HCT116 (cell line): ENCODE results near the gene TRPT1.

Experiments used
- CTCF ChIP-seq, 3 experiments: fragments of 200-600 bp in 1 of 3; sonication (generic) in 1 of 3; IDR thresholded peaks in 2 of 3; conservative IDR thresholded peaks in 1 of 3; 2 replicates each; pipeline ENCODE4 v1.5.1; 2012 to 2017; ENCODE audit warnings: low read depth in 2 of 3, low read length in 2 of 3, antibody characterized with exemption in 1 of 3, borderline replicate concordance in 1 of 3, control low read depth in 1 of 3, mild to moderate bottlenecking in 1 of 3, mixed read lengths in 1 of 3, mixed run types in 1 of 3, moderate library complexity in 1 of 3; ENCODE audit not compliant: insufficient read depth in 1 of 3
- EZH2 ChIP-seq: fragments of 200-600 bp; sonication (generic); IDR thresholded peaks from 2 replicates; pipeline ENCODE4 v1.6.1; 2017; ENCODE audit warnings: antibody characterized with exemption, mixed run types
- EZH2phosphoT487 ChIP-seq: fragments of 200-600 bp; IDR thresholded peaks from 2 replicates; pipeline ENCODE4 v1.6.1; 2018; ENCODE audit warnings: antibody characterized with exemption, borderline replicate concordance
- POLR2A ChIP-seq: IDR thresholded peaks from 2 replicates; pipeline ENCODE4 v1.7.0; 2011; ENCODE audit warnings: borderline replicate concordance; ENCODE audit not compliant: insufficient read depth, insufficient read length; ENCODE audit errors: extremely low read depth
- SP1 ChIP-seq: IDR thresholded peaks from 2 replicates; pipeline ENCODE4 v1.6.1; 2012; ENCODE audit warnings: low read depth
- ZBTB33 ChIP-seq: IDR thresholded peaks from 2 replicates; pipeline ENCODE4 v1.6.1; 2011; ENCODE audit warnings: mild to moderate bottlenecking, low read length, moderate library complexity; ENCODE audit not compliant: insufficient replicate concordance; ENCODE audit errors: extremely low read depth
- ZNF274 ChIP-seq: fragments of 200-500 bp; sonication (Bioruptor generic); IDR thresholded peaks from 2 replicates; pipeline ENCODE4 v1.6.1; 2014; ENCODE audit warnings: mild to moderate bottlenecking, low read depth, low read length, inconsistent platforms
- TF ChIP-seq, protein P1 (sequence below): IDR thresholded peaks from 2 replicates; pipeline ENCODE4 v1.6.1; 2012

GRCh38 chr11:64237484-64237951, 11.5 kb upstream of the TRPT1 start:
- TF ChIP-seq POLR2A, result no peak
- no peak for TF ChIP-seq SP1
- TF ChIP-seq ZNF274, result no peak
- TF ChIP-seq CTCF (IDR thresholded peaks at IDR 0.05 in 2 of 3, conservative IDR thresholded peaks at IDR 0.05 in 1 of 3; ENCODE audit: borderline replicate concordance in 1 of 3, insufficient read depth in 1 of 3, low read depth in 2 of 3, low read length in 2 of 3), result no peak
- TF ChIP-seq, protein P1, sequence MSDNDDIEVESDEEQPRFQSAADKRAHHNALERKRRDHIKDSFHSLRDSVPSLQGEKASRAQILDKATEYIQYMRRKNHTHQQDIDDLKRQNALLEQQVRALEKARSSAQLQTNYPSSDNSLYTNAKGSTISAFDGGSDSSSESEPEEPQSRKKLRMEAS, result no peak
- TF ChIP-seq ZBTB33, result no peak
- TF ChIP-seq EZH2, result no peak
- TF ChIP-seq EZH2phosphoT487, result no peak
